ENCODE data around the gene MTHFD1L. TPM values are rescaled to one million over a fixed set of nuclear protein-coding genes. Genes with fewer than 3 reads are reported as not detected.

Gene MTHFD1L
- total and polyA plus RNA-seq, 2 of the 4 experiments (the other 2 are of a cell fraction): 43.5 to 53.2 TPM

DNA sequence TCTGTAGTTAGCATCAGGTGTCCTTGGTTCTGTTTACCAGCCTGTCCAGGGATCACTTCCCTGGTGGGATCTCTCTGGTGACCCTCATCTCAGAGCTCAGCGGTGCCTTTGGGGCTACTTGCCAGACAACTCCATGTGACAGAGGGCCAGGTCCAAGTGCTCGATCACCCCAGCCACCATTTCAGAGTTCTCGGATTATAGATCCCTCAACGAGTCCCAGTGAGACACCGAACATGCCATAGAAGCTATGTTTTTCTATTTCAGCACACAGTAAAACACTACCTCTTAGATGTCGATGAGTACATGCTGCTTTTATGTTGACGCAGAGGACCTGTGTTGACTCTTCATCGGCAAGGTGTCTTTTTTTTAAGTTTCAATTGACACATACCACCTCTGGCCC, 204.1 kb downstream of the MTHFD1L start:
- in situ Hi-C loops (cut with MboI; ENCODE audit: low sequenced_read_pairs) (loop anchor here (25.0 kb wide), 1 partner anchor 1232 kb away; no protein-coding TSS in a partner anchor), dilution Hi-C loops (cut with HindIII; ENCODE audit: low sequenced_read_pairs, unreplicated experiment) (no loop called here), intact Hi-C loops (cut with micrococcal nuclease) (loop anchor here (2.0 to 10.0 kb wide), 3 partner anchors 29 to 175 kb away; no protein-coding TSS in a partner anchor)
- Histone ChIP-seq H3K9me1 (ENCODE audit: insufficient read depth, low read length) (peaks cover 20% of the 10 kb centered on the region), H3K18ac (ENCODE audit: low read depth, low read length) (peak overlapping the region; percentile 81), H4K8ac (ENCODE audit: low read depth in 2 of 2, low read length in 2 of 2) (peak overlapping the region; percentile 42 to 49; a peak in 2 of 4 replicates), H3K36me3 (ENCODE audit: control insufficient read depth, insufficient read depth, low read length) (peaks cover 17% of the 10 kb centered on the region), H3K9me3 (ENCODE audit: control insufficient read depth, insufficient read depth, low read length) (no peaks in the 10 kb centered on the region), H3K79me1 (ENCODE audit: low read depth in 1 of 2, low read length in 2 of 2) (peaks cover 21 to 45% of the 10 kb centered on the region in 2 experiments), H3K4me2 (ENCODE audit: low read depth, low read length) (no peak overlapping the region), H2BK15ac (ENCODE audit: low read depth, low read length) (peak overlapping the region; percentile 62; the same call in 1 of the 3 replicates), H2BK5ac (ENCODE audit: low read depth, low read length, poor library complexity, severe bottlenecking) (peak overlapping the region; percentile 98), H3K27me3 (ENCODE audit: control insufficient read depth, insufficient read depth, low read length) (no peaks in the 10 kb centered on the region), H2AK5ac (ENCODE audit: low read depth, low read length) (peak overlapping the region; percentile 90), H2AK9ac (replicated peaks; ENCODE audit: low read depth, low read length, poor library complexity) (no peak overlapping the region), H3K27ac (ENCODE audit: insufficient read depth, low read length) (peak overlapping the region; percentile 49), H3K14ac (replicated peaks; ENCODE audit: low read depth, low read length) (peak overlapping the region; percentile 69), H3K4ac (ENCODE audit: low read depth, low read length) (peak overlapping the region; percentile 44), H4K5ac (ENCODE audit: low read depth, low read length) (peak overlapping the region; percentile 37), H3K4me3 (ENCODE audit: insufficient read depth, low read depth, low read length) (no peak overlapping the region), H4K20me1 (ENCODE audit: insufficient read depth, low read length) (peaks cover 11% of the 10 kb centered on the region), H3K23ac (ENCODE audit: low read depth, low read length) (no peak overlapping the region; the same call in 1 of the 2 replicates), H4K91ac (ENCODE audit: insufficient read depth, low read depth, low read length) (peak overlapping the region; percentile 48), H3K4me1 (ENCODE audit: control insufficient read depth, insufficient read depth, low read length) (peaks cover 24% of the 10 kb centered on the region), H3K9ac (ENCODE audit: low read depth, low read length) (no peak overlapping the region), H2AFZ (replicated peaks; ENCODE audit: low read length, poor library complexity) (no peak overlapping the region), H2BK20ac (ENCODE audit: low read depth, low read length) (peak overlapping the region; percentile 31), H2BK120ac (ENCODE audit: low read depth, low read length) (peak overlapping the region; percentile 68; the same call in 1 of the 2 replicates), H3K56ac (ENCODE audit: extremely low read depth, insufficient read depth, low read length) (no peak overlapping the region)
- TF ChIP-seq SMC3 (IDR thresholded peaks at IDR 0.05; ENCODE audit: low read depth, low read length) (no peak), BHLHE40 (IDR thresholded peaks at IDR 0.05; ENCODE audit: low read depth, low read length) (no peak), MXI1 (IDR thresholded peaks at IDR 0.05; ENCODE audit: borderline replicate concordance, low read depth, low read length) (no peak), RCOR1 (IDR thresholded peaks at IDR 0.05; ENCODE audit: insufficient replicate concordance, low read length) (no peak), MAZ (IDR thresholded peaks at IDR 0.05; ENCODE audit: borderline replicate concordance, low read depth, low read length) (no peak), POLR2A (IDR thresholded peaks at IDR 0.05; ENCODE audit: low read depth, low read length) (no peak), NFE2L2 (IDR thresholded peaks at IDR 0.05; ENCODE audit: low read depth, low read length) (no peak), RFX5 (IDR thresholded peaks at IDR 0.05; ENCODE audit: low read depth, low read length) (no peak), RAD21 (IDR thresholded peaks at IDR 0.05; ENCODE audit: low read length) (no peak)
- TF ChIP-seq, protein P1, sequence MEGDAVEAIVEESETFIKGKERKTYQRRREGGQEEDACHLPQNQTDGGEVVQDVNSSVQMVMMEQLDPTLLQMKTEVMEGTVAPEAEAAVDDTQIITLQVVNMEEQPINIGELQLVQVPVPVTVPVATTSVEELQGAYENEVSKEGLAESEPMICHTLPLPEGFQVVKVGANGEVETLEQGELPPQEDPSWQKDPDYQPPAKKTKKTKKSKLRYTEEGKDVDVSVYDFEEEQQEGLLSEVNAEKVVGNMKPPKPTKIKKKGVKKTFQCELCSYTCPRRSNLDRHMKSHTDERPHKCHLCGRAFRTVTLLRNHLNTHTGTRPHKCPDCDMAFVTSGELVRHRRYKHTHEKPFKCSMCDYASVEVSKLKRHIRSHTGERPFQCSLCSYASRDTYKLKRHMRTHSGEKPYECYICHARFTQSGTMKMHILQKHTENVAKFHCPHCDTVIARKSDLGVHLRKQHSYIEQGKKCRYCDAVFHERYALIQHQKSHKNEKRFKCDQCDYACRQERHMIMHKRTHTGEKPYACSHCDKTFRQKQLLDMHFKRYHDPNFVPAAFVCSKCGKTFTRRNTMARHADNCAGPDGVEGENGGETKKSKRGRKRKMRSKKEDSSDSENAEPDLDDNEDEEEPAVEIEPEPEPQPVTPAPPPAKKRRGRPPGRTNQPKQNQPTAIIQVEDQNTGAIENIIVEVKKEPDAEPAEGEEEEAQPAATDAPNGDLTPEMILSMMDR (conservative IDR thresholded peaks at IDR 0.05; ENCODE audit: low read depth, low read length): no peak
- TF ChIP-seq, protein P2, sequence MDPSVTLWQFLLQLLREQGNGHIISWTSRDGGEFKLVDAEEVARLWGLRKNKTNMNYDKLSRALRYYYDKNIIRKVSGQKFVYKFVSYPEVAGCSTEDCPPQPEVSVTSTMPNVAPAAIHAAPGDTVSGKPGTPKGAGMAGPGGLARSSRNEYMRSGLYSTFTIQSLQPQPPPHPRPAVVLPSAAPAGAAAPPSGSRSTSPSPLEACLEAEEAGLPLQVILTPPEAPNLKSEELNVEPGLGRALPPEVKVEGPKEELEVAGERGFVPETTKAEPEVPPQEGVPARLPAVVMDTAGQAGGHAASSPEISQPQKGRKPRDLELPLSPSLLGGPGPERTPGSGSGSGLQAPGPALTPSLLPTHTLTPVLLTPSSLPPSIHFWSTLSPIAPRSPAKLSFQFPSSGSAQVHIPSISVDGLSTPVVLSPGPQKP (IDR thresholded peaks at IDR 0.05; ENCODE audit: borderline replicate concordance, low read depth, low read length): no peak
- ChIA-PET POLR2A (ENCODE audit: unreplicated experiment) (interaction anchor here (0.6 kb wide), 1 partner anchor 19 kb away, joined by 9 read pairs; no protein-coding TSS in a partner anchor), CTCF (interaction anchor here (0.6 to 5.1 kb wide), 3 partner anchors 36 to 254 kb away, joined by 5 to 19 read pairs (median 6); no protein-coding TSS in a partner anchor)
- no peak for ATAC-seq (ENCODE audit: low read depth)
- 98% methylated on average over 6 of the region's 8 CpGs; no CpG with 5 or more reads in 1 of the 2 experiments for WGBS, 2 experiments (ENCODE audit: extremely low coverage in 2 of 2, insufficient read length in 1 of 2)
- no TSS peak for BruUV-seq (replicated peaks)
- DNase-seq: no peak
